Neural cell (in vitro differentiated cells): ENCODE results near the gene PRR30. TPM values are rescaled to one million over a fixed set of nuclear protein-coding genes. Genes with fewer than 3 reads are reported as not detected.

Source experiments
- H2AFZ ChIP-seq: fragments of 200-600, 300-800 bp; sonication (generic), shearing (Covaris generic); 2 replicates; pipeline ENCODE4 v1.6.0; 2014; ENCODE audit warnings: low read depth, mild to moderate bottlenecking, antibody characterized with exemption, low read length, moderate library complexity
- H3F3A ChIP-seq: fragments of 200-600 bp; shearing (Covaris generic); 2 replicates; pipeline ENCODE4 v1.6.1; 2016; ENCODE audit warnings: mild to moderate bottlenecking, moderate library complexity, mixed read lengths, antibody characterized with exemption, low read length; ENCODE audit not compliant: insufficient read depth, poor library complexity, severe bottlenecking
- H3K27ac ChIP-seq: fragments of 200-600, 300-800 bp; sonication (generic), shearing (Covaris generic); 2 replicates; pipeline ENCODE4 v1.5.1; 2014; ENCODE audit warnings: mild to moderate bottlenecking, low read length, moderate library complexity
- H3K27me3 ChIP-seq: fragments of 300-800, 200-600 bp; sonication (generic), shearing (Covaris generic); 2 replicates; pipeline ENCODE4 v1.6.0; 2014; ENCODE audit warnings: mild to moderate bottlenecking, low read depth, low read length, moderate library complexity; ENCODE audit not compliant: insufficient read depth
- H3K36me3 ChIP-seq: fragments of 300-800, 200-600 bp; sonication (generic), shearing (Covaris generic); 2 replicates; pipeline ENCODE4 v1.5.1; 2014; ENCODE audit warnings: mild to moderate bottlenecking, antibody characterized with exemption, low read length, moderate library complexity; ENCODE audit not compliant: insufficient read depth
- H3K4me2 ChIP-seq: fragments of 300-800, 200-600 bp; sonication (generic), shearing (Covaris generic); 2 replicates; pipeline ENCODE4 v1.6.0; 2014; ENCODE audit warnings: mild to moderate bottlenecking, low read length
- H3K4me3 ChIP-seq: fragments of 300-800, 200-600 bp; sonication (generic), shearing (Covaris generic); 2 replicates; pipeline ENCODE4 v1.5.1; 2014; ENCODE audit warnings: mild to moderate bottlenecking, low read length, moderate library complexity
- H3K79me2 ChIP-seq: fragments of 200-600 bp; shearing (Covaris generic); replicated peaks from 2 replicates; pipeline ENCODE4 v1.6.0; 2014; ENCODE audit warnings: mild to moderate bottlenecking, low read length, moderate library complexity; ENCODE audit not compliant: insufficient read depth
- H3K9ac ChIP-seq: fragments of 300-800, 200-600 bp; sonication (generic), shearing (Covaris generic); 2 replicates; pipeline ENCODE4 v1.6.1; 2016; ENCODE audit warnings: mild to moderate bottlenecking, low read length, mixed read lengths
- H3K9me2 ChIP-seq: fragments of 200-600 bp; shearing (Covaris generic); 2 replicates; pipeline ENCODE4 v1.6.1; 2016; ENCODE audit warnings: mild to moderate bottlenecking, low read length, mixed read lengths; ENCODE audit not compliant: insufficient read depth
- H3K9me3 ChIP-seq: fragments of 200-600, 300-800 bp; sonication (generic), shearing (Covaris generic); 2 replicates; pipeline ENCODE4 v1.6.1; 2016; ENCODE audit warnings: mild to moderate bottlenecking, mixed run types, low read length, moderate library complexity, mixed read lengths
- H4K20me1 ChIP-seq: fragments of 200-600 bp; shearing (Covaris generic); 2 replicates; pipeline ENCODE4 v1.6.1; 2016; ENCODE audit warnings: mild to moderate bottlenecking, mixed run types; ENCODE audit not compliant: insufficient read depth
- CTCF ChIP-seq: fragments of 450-650 bp; IDR thresholded peaks from 2 replicates; pipeline ENCODE4 v1.5.1; 2014; ENCODE audit warnings: antibody characterized with exemption, mild to moderate bottlenecking, moderate library complexity; ENCODE audit not compliant: poor library complexity, severe bottlenecking
- EP300 ChIP-seq: fragments of 450-650 bp; conservative IDR thresholded peaks from 2 replicates; pipeline ENCODE4 v1.6.1; 2014; ENCODE audit warnings: antibody characterized with exemption, mild to moderate bottlenecking, moderate library complexity; ENCODE audit not compliant: poor library complexity, severe bottlenecking
- EZH2 ChIP-seq: fragments of 200-600, 300-800 bp; shearing (Covaris generic), sonication (generic); IDR thresholded peaks from 2 replicates; pipeline ENCODE4 v1.6.1; 2014; ENCODE audit warnings: antibody characterized with exemption, low read length, borderline replicate concordance, mild to moderate bottlenecking; ENCODE audit not compliant: insufficient read depth, poor library complexity, severe bottlenecking
- MXI1 ChIP-seq: fragments of 450-650 bp; conservative IDR thresholded peaks from 2 replicates; pipeline ENCODE4 v1.6.1; 2014; ENCODE audit warnings: antibody characterized with exemption, mild to moderate bottlenecking; ENCODE audit not compliant: poor library complexity, severe bottlenecking
- RAD21 ChIP-seq: fragments of 450-650 bp; conservative IDR thresholded peaks from 2 replicates; pipeline ENCODE4 v1.6.1; 2014; ENCODE audit warnings: antibody characterized with exemption, mild to moderate bottlenecking, moderate library complexity
- SMC3 ChIP-seq: fragments of 450-650 bp; conservative IDR thresholded peaks from 2 replicates; pipeline ENCODE4 v1.6.1; 2014; ENCODE audit warnings: antibody characterized with exemption, mild to moderate bottlenecking, moderate library complexity; ENCODE audit not compliant: poor library complexity
- TAF1 ChIP-seq: IDR thresholded peaks from 2 replicates; pipeline ENCODE4 v1.6.1; 2012; ENCODE audit warnings: low read depth
- polyA plus RNA-seq: library from polyadenylated mRNA; depleted of rRNA; stranded (reverse); fragments of >200 nt; gene quantifications from 2 replicates; pipeline ENCODE4 v1.2.3, GENCODE V29; 2014
- TF ChIP-seq, protein P1 (sequence below): IDR thresholded peaks from 2 replicates; pipeline ENCODE4 v1.6.1; 2012; ENCODE audit warnings: borderline replicate concordance

The PRR30 gene
- polyA plus RNA-seq, 1 donor from 2014 or later: not detected

- Histone ChIP-seq H3K27ac (no peak overlapping the region), H3K36me3 (no peaks in the 10 kb centered on the region), H3K4me2 (no peak overlapping the region), H4K20me1 (no peaks in the 10 kb centered on the region), H2AFZ (no peak overlapping the region), H3K9me2 (no peaks in the 10 kb centered on the region), H3K9ac (no peak overlapping the region), H3K9me3 (no peaks in the 10 kb centered on the region), H3K27me3 (no peaks in the 10 kb centered on the region), H3K4me3 (no peak overlapping the region), H3K79me2 (no peaks in the 10 kb centered on the region), H3F3A (no peaks in the 10 kb centered on the region)
- TF ChIP-seq TAF1 (no peak), RAD21 (no peak), EP300 (no peak), MXI1 (no peak), CTCF (no peak)
These were observed 32.2 kb upstream of the PRR30 start for GRCh38 chr2:27171351-27171848.

GRCh38 chr2:27170581-27171337 is 31.5 kb upstream of the PRR30 start:
- no peaks in the 10 kb centered on the region for H3K79me2 ChIP-seq
- no peaks in the 10 kb centered on the region for H3F3A ChIP-seq
- no peak for TF ChIP-seq MXI1
- no peak for TF ChIP-seq RAD21
- no peak for TF ChIP-seq EZH2
- no peak for TF ChIP-seq EP300
- TF ChIP-seq, protein P1, sequence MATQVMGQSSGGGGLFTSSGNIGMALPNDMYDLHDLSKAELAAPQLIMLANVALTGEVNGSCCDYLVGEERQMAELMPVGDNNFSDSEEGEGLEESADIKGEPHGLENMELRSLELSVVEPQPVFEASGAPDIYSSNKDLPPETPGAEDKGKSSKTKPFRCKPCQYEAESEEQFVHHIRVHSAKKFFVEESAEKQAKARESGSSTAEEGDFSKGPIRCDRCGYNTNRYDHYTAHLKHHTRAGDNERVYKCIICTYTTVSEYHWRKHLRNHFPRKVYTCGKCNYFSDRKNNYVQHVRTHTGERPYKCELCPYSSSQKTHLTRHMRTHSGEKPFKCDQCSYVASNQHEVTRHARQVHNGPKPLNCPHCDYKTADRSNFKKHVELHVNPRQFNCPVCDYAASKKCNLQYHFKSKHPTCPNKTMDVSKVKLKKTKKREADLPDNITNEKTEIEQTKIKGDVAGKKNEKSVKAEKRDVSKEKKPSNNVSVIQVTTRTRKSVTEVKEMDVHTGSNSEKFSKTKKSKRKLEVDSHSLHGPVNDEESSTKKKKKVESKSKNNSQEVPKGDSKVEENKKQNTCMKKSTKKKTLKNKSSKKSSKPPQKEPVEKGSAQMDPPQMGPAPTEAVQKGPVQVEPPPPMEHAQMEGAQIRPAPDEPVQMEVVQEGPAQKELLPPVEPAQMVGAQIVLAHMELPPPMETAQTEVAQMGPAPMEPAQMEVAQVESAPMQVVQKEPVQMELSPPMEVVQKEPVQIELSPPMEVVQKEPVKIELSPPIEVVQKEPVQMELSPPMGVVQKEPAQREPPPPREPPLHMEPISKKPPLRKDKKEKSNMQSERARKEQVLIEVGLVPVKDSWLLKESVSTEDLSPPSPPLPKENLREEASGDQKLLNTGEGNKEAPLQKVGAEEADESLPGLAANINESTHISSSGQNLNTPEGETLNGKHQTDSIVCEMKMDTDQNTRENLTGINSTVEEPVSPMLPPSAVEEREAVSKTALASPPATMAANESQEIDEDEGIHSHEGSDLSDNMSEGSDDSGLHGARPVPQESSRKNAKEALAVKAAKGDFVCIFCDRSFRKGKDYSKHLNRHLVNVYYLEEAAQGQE: no peak
- no peak for TF ChIP-seq CTCF
- TF ChIP-seq TAF1: no peak
- no peak for TF ChIP-seq SMC3
- no peak overlapping the region for H2AFZ ChIP-seq
- no peaks in the 10 kb centered on the region for H3K9me3 ChIP-seq
- H3K36me3 ChIP-seq: no peaks in the 10 kb centered on the region
- no peak overlapping the region for H3K4me2 ChIP-seq
- H3K4me3 ChIP-seq: no peak overlapping the region
- H3K27me3 ChIP-seq: no peaks in the 10 kb centered on the region
- no peaks in the 10 kb centered on the region for H4K20me1 ChIP-seq
- H3K9me2 ChIP-seq: no peaks in the 10 kb centered on the region
- H3K9ac ChIP-seq: no peak overlapping the region
- H3K27ac ChIP-seq: no peak overlapping the region
